Gastrocnemius medialis (tissue), 4 donors: ENCODE data around the gene C6orf62.

Experiments used
- CTCF ChIP-seq, 5 experiments: fragments of 450-650 bp in 3 of 5; fragments of 200-600 bp in 2 of 5; sonication (generic) in 2 of 5; IDR thresholded peaks in 4 of 5; conservative IDR thresholded peaks in 1 of 5; 1 replicate in 4 of 5; 2 replicates in 1 of 5; pipeline ENCODE4 v1.5.1; 2016 to 2019; ENCODE audit warnings: antibody characterized with exemption in 5 of 5, mild to moderate bottlenecking in 3 of 5, moderate library complexity in 3 of 5
- POLR2A ChIP-seq, 2 donors: fragments of 450-650 bp; IDR thresholded peaks; one replicate each; pipeline ENCODE4 v1.6.1; 2017; ENCODE audit warnings: antibody characterized with exemption in 2 of 2, mild to moderate bottlenecking in 2 of 2, moderate library complexity in 2 of 2

- TF ChIP-seq CTCF (IDR thresholded peaks at IDR 0.05 in 4 of 5, conservative IDR thresholded peaks at IDR 0.05 in 1 of 5) (peak; percentile 57 to 73 (median 61)), POLR2A (IDR thresholded peaks at IDR 0.05) (peak; percentile 73 to 81)
These were observed 52.1 kb downstream of the C6orf62 start, which contains the start of the genes ACOT13 and TDP2 for GRCh38 chr6:24666641-24667377.
